DMS114 treated with DMSO at 0.1 percent for 48 hours (cell line): Measurements from ENCODE around the gene JAKMIP1.

ENCODE experiments used
- DNase-seq: peaks from one replicate; lab custom pipeline; 2025; ENCODE audit not compliant: unreplicated experiment; lab: John Stamatoyannopoulos, UW

Gene JAKMIP1

DNA sequence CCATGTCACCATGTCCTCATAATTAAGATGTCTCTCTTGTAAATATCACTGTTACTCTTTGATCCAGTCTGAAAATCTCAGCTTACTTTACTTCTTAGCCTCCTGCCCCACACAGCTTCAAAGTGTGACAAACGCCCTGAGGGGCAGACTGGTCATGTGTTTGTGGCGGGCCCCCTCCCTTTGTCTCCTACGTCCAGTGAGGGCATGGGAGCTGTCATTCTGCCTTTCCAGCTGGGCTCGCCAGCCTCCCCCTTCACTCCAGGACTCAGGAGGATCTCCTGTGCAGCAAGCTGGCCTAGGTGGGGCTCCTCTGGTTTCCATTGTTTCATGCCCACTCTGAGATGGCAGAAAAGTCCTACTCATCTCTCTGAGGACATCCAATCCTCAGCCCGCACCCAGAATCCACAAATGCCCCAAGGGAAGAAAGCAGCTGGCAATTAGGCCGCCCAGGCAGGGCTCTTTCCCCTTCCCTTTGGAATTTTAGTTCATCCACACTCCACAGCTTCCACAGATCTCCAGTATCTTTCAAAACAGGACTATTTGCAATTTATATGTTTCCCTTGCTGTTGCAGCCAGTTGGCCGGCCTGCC, 95.7 kb downstream of the JAKMIP1 start:
- no peak for DNase-seq

DNA sequence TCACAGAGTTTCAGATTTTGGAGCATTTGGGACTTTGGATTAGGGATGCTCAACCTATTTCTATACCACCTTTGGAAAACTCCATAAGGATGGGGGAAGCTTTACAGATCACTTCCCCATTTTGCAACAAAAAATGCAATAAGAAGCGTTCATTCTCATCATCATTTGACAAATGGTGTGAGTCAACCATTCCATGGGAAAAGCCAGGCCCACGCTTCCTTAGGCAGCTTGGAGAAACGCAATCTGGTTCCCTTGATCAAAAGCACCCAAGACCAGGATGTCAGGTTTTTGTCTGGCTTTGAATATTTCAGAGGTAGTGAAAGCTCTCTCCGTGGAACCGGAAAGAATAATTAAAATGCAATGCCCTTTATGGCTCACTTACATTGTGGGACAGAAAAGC, 102.8 kb downstream of the JAKMIP1 start:
- DNase-seq: no peak

DNA sequence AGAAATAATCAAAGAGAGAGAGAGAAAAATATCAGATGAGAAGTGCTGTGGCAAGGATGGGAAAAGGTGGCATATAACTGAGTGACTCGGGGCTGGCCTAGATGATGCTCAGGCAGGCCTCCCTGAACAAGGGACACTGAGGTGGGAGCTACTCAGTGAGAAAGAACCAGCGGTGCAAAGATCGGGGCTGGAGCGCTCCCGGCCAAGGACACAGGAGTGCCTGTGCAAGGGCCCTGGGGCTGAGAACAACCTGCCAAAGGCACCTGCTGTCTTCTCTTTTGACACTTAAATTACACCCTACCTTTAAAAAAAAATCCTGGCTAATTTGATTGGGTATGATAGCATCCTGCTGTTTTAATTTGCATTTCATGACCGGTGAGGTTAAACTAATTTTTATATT, 104.5 kb downstream of the JAKMIP1 start:
- no peak for DNase-seq

DNA sequence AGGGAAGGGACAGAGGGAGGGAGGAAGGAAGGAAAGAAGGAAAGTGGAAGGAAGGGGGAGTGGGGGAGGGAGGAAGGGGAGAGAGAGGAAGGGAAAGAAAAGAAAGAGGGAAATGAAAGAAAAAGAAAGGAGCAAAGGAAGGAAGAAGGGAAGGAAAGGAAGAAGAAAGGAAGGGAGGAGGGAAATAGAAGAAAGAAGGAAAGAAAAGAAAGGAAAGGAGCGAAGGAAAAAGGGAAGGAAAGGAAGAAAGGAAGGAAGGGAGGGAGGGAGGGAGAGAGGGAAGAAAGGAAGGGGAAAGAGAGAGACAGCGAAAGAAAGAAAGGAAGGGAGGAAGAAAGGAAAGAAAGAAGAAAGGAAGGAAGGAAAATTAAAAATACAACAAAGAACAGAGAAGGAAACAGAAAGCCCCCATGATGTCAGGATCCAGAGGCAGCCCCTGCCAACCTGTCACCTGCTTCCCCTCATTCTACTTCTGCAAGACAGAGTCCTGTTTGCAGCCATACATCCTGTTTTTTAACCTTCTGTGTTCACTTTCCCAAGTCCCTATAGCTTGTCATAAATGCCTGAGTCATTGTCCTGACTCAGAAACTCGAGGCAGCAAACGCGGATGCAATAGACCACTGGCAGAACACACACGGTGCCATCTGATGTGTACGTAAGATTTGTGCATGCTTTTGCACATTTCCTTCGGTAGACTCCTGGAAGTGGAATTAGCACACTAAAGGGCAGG, 105.2 kb downstream of the JAKMIP1 start:
- DNase-seq: no peak

DNA sequence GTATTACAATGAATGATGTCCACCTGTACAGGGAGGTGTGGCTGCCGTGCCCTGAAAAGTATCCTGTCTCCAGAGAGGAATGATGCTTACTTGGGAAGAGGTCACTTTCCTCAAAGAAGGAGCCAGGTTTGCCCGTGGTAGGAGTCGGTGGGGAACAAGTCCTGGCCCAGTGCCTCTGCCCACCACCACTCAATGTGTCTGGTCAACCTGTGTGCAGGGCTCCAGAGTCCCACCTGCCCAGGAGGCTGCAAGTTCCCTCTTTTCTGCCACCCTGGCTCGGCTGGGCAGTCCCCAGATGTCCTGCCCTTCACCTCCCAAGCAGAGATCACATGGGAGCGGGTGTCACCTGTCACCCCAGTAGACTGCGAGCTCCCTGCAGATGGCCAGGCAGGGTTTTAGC, 106.7 kb downstream of the JAKMIP1 start:
- DNase-seq: no peak

DNA sequence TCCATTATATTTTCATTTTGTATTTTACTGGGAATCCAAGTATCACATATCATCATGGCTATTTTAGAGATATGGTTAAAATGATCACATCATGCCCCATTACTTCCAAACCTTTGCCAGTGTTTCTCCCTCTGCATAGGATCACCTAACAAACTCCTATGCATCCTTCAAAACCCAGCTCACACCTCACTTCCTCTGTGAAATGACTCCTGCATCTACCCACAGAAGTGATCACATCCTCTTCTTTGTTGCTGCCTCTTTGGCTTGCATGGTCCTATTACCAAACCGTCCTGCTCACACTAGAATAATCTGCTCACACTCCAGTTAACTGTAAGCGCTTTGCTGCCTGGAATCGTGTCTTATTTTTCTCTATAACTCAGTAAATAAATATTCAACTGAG, 107.4 kb downstream of the JAKMIP1 start:
- no peak for DNase-seq

DNA sequence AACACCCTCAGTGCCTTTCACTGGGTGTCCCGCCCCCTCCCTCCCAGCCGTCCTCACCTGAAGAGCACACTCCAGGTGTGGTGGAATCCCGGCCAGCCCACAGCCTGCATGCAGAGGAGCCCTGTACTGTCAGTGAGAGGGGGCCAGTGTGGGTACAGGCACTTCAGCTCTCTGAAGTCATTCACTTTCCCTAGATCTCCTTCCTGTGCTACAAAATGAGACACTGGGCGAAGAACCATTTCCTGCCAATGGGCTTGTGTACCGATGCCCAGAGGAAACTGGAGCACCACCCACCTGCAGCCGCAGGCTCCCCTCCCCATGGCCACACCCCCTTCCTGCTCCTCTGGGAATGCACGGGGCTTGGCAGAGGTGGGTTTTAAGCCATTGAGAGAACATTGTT, 108.2 kb downstream of the JAKMIP1 start:
- no peak for DNase-seq

DNA sequence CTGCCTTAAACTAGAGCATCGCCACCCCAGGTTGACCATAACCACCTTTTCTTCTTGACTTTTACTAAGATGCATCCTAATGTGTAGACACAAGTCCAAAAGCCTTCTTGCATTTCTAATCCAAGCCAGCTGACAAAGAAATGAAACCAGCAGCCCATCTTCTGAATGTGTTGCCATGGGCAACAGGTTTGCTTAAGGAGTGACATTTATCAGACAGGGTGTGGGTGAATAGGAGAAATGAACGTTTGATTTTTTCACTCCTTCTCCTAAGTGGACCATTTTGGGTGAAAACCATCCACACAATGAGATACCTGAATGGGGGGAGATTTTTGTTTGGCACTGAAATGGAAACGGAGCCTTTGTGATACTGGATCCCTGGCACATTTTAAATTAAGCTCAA, 109.4 kb downstream of the JAKMIP1 start:
- DNase-seq: no peak

DNA sequence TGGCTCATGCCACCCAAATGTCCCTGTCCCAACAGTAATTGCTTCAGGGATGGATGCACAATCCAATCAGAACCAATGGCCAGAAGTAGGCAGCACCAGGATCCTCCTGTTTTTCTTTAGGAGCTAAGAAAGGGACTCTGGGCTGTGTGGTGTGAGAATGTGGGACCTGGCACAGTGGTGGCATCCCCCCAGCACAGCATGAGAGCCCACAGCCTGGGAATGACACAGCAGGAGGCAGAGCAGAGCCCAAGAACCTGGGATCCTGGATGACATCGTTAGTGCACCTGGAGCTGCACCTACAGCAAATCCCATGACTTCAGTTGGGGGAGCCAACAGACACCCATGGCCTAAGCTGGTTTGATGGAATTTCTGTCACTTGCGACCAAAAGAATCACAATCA, 111.4 kb downstream of the JAKMIP1 start:
- DNase-seq: no peak

DNA sequence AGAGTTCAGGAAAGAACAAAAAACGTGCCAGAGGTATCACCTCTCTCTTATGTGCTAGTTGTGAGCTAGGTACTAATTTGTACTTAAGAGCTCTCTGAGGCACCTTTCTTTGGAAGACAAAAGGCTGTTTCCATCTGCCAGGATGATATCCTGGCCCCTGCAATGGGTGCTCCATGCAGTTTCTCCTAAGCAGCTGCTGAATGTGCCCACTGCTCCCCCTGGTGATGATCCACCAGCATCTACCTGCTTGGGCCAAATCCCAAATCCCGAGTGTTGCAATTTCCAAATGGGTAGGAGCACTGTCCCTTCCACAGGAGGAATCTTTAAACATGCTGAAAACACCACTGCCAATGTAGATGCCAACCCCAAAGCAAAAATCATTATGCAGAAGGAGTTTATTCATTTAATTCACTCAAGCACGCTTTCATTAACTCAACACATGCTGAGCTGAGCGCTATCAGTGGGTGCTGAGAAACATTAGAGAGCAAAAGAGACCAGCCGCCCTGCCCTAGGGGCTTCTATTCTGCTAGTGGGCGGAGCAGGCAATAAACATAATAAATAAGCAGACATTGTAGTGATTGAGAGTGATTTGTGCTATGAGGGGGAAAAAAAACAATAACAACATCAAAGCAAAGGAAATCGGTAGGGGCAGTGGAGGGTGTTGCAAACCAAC, 112.5 kb downstream of the JAKMIP1 start:
- DNase-seq: peak; percentile 21

DNA sequence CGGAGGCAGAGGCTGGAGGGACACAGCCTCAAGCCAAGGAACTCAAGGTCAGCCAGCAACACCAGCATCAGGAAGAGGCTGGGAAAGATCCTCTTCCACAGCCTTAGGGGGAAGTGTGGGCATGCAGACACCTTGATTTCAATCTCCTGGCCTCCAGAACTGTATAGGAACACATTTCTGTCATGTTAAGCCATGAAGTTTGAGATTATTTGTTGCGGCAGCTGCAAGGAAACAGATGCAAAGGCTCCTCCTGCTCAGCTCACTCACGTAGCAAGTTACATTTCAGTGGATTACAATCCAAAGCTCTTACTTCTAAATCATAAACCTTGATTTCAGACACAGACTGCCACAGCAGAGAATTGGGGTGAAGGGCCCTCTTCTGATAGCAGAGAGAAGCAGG, 113.5 kb downstream of the JAKMIP1 start:
- no peak for DNase-seq

DNA sequence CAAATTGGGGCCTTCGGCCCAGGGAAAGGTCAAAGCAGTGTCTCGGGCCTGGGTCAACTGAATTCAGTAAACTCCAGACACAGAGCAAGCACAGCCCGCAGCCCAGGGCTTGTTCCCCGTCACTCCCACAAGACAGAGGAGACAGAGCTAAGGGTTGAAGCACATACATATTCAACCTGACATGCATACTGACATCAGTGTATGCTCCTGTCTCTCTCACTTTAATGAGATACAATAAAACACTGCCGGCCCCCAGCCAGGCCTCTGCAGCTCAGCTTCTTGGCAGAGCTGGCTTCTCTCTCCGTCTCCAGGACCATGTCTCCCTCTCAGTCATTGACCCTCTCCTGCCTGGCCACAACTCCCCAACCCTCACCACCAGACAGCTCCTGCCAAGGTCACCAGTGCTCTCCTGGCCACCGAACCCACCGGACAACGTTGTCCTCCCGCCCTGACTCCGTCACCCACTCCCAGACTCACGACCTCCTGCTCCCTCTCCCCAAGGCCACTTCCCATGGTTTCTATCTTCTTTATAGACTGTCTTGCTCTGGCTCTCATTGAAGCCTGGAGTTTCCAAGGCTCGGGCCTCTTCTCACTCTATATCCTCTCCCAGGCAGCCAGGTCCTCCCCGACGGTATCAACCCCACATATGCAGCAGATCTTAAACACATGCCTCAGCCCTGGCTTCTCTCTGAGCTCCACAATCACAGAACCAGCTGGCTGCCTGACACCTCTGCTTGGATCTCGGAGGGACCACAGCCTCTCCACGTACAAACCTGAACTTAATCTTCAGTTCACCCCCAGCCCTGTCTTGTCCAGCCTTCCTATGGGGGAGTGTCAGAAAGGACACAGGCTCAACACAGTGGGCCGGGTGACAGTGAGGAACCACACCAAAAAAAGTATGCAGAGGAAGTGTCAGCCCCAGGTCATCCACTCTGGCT, 114.4 kb downstream of the JAKMIP1 start:
- DNase-seq: no peak

DNA sequence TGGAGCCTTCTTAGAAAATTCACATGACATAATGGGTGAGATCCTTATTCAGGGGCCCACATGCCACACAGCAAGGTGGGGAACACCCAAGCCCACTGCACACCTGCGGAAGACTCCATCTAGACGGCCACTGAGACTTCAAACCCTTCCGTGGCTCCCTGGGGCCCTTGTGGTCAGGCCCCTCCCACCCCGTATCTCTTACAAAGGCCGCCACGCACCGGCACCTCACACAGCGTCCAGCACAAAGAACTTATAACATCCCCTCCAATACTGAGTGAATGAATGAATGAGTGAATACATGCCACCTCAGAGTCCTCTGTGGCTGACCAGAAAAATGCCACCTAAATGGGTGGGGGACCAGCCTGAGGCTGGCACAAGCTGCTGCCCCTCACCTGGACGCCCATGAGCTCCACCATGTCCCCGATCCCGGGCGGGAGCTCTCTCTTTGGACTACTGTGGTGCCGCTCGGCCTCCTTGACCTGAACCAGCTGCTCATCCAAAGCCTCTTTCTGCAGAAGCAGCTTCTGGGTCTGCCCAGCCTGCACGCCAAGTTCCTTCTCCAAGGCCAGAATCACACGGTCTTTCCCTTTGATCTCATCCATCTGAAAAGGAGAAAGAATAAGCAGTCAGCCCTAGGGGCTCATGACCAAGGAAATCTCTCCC, 115.2 kb downstream of the JAKMIP1 start:
- DNase-seq: no peak

DNA sequence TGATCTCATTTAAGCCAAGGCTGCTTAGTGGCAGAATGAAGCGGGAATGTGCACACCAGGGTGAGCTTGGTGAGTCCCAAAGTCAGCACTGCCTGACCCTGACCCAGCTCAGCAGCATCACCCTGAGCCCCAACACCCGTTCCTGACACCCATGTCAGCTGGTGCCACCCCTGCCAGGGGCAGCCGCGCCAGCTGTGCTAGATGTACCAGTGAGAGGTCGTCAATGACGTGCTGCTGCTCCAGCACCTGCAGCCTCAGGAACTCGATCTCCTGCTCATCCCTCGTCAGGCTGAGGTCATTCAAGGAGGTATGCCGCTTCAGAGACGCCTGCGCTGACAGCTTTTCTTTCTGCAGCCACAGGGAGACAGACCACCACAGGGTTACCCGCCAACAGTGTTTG, 120.4 kb downstream of the JAKMIP1 start:
- no peak for DNase-seq

DNA sequence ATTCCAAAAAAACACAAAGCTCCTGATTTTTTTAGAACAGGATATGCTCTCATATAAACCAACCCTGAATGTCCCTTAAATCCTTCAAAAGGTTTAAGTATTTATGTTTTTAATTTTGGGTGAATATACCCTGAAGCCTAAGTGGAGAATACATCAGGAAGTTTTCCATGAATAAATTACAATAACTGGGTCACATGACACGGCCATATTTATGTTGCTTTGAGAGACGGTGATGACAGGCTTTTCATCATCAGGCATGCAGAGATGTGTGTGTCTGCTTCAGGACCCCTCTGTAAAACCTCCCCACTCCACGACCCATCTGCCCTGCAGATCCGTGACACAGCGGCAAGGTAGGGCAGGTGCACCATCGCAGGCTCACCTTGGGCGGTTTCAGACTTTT, 121.8 kb downstream of the JAKMIP1 start:
- DNase-seq: no peak

DNA sequence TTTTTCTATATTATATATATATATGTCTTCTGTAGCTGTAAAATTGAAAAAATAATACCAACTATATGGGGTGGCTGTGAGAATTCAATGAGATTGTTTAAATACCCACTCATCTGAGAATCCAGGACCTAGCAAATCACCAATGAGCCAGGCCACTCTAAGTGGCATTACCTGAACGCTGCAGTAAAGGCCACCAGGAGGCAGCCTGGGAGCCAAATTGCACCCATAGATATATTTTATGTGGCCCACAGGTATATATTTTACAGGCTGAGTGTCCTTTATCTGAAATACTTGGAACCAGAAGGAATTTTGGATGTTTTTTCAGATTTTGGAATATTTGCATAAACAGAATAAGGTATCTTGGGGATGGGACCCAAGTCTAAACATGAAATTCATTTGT, 124.0 kb downstream of the JAKMIP1 start:
- no peak for DNase-seq

DNA sequence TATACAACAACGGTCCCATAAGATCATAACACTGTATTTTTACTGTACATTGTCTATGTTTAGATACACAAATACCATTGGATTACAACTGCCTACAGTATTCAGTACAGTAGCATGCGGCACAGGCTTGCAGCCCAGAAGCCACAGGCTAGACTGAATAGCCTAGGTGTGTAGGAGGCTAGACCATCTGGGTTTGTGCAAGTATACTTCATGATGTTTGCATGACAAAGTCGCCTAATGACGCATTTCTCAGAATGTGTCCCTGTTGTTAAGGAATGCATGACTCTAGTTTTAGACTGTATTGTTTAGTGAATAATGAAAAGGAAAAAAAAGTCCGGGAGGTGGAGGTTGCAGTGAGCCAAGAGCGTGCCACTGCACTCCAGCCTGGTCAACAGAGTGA, 125.6 kb downstream of the JAKMIP1 start:
- DNase-seq: no peak

DNA sequence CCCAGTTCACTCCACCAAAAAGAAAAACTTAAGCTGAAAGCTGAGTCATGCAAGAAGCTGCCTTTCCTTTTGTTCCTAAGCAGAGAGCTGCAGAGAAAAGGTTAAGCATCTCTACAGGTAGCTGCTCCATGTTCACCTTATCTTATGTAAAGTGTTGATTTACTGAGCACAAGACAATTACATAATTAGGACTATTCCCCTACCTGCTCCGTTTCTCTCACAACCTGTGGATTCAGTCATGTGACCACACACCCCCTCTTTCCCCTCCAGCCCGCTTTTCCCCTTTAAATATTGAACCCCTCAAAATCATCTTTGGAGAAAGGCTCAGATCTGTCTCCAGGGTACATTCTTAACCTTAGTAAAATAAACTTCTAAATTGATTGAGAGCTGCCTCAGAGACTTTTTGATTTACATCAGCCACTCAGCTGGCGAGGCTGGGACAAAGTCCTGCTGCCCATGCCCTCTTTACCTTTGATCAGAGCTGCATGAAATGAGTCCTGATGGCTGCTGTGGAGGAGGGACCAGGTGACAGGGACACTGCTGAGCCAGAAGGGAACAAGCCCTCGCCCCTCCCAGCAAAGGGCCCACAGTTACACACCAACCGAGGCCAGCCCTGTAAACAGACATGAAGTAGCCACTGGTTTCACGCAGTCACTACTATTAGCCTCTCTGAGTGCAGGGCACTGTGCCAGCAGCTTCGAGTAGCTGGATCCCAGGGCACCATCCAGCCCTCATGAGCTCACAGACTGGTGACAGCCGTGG, 128.2 kb downstream of the JAKMIP1 start:
- DNase-seq: no peak

DNA sequence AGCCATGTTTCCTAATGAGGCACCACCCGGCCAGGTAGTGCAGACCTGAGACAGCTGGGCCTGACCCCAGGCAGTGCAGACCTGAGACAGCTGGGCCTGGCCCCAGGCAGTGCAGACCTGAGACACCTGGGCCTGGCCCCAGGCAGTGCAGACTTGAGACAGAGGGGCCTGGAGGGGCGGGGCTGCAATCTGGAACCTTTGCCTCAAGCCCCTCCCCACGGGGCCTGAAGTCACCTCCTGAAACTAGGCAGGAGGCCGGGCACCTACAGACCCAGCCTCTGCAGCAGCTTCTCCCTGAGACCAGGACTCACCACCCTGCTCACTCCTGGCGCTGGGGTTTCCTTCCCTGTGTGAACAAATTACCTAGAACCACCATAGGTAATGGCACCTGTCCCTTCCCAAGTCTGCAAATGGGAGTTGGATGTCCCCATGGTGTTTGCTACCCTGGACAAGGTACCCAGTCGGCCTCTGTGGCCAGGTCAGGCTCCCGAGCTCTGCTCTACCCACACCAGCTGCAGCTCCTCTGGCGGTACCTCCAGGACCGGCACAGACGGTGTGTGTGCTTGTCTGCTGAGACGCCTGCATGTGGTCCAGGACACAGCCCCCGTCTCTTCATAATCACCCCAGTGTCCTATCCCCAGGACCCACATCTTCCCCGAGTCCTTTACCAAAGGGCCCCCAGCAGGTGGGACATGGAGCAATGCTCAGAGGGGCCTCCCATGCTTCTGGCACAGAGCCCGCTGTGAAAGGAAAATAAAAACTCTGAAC, 129.0 kb downstream of the JAKMIP1 start:
- no peak for DNase-seq
